HG03432 (cell line): ENCODE measurements around the gene DAB2IP.
"Not testable (repeated sequence)": the region's sequence is repeated elsewhere in the genome, so short reads cannot be mapped to it uniquely, and the experiment has no call there.

Source experiments
- ATAC-seq: cut with Tn5 transposase; IDR thresholded peaks from one replicate; pipeline ENCODE4 v1.9.1; 2021; ENCODE audit warnings: mild to moderate bottlenecking, moderate library complexity; ENCODE audit not compliant: unreplicated experiment

The DAB2IP gene

GRCh38 chr9:121651295-121652020 lies at the start of gene DAB2IP:
Gene DAB2IP, plus strand, starts transcription at chr9:121651634. Its CDS starts 142 bp downstream, at chr9:121651776.
- no peak for ATAC-seq

GRCh38 chr9:121603028-121603427 lies 48.4 kb upstream of the DAB2IP start:
- no peak for ATAC-seq

- no peak for ATAC-seq
These were observed 47.2 kb upstream of the DAB2IP start for GRCh38 chr9:121604242-121604641.

GRCh38 chr9:121604654-121605053 lies 46.8 kb upstream of the DAB2IP start:
- no peak for ATAC-seq

- ATAC-seq = no peak
These were observed 43.8 kb upstream of the DAB2IP start for GRCh38 chr9:121607434-121608167.

- no peak for ATAC-seq
These were observed 43.1 kb upstream of the DAB2IP start for GRCh38 chr9:121608168-121608853.

- ATAC-seq = no peak
These were observed 41.4 kb upstream of the DAB2IP start for GRCh38 chr9:121609822-121610637.

GRCh38 chr9:121610638-121610953 lies 40.8 kb upstream of the DAB2IP start:
- ATAC-seq = no peak

- ATAC-seq = no peak
These were observed 38.9 kb upstream of the DAB2IP start for GRCh38 chr9:121612511-121612998.

- ATAC-seq = no peak
These were observed 38.3 kb upstream of the DAB2IP start for GRCh38 chr9:121613009-121613752.

- no peak for ATAC-seq
These were observed 35.2 kb upstream of the DAB2IP start for GRCh38 chr9:121616123-121616755.

- ATAC-seq = no peak
These were observed 32.9 kb upstream of the DAB2IP start for GRCh38 chr9:121618504-121618903.

- ATAC-seq = not testable (repeated sequence)
These were observed 32.5 kb upstream of the DAB2IP start for GRCh38 chr9:121618910-121619309.

- no peak for ATAC-seq
These were observed 31.7 kb upstream of the DAB2IP start for GRCh38 chr9:121619545-121620324.

GRCh38 chr9:121620325-121620673 lies 31.1 kb upstream of the DAB2IP start:
- no peak for ATAC-seq

- no peak for ATAC-seq
These were observed 30.5 kb upstream of the DAB2IP start for GRCh38 chr9:121620777-121621449.

- ATAC-seq = no peak
These were observed 28.8 kb upstream of the DAB2IP start for GRCh38 chr9:121622387-121623203.

- ATAC-seq = not testable (repeated sequence)
These were observed 28.0 kb upstream of the DAB2IP start for GRCh38 chr9:121623430-121623829.
